Hepatic stellate cell (primary cell): ENCODE data around the gene KLHL17.
A peak's percentile ranks its signal among the peaks of the same experiment; 100 is the strongest.
"Not testable (repeated sequence)": the region's sequence is repeated elsewhere in the genome, so short reads cannot be mapped to it uniquely, and the experiment has no call there.

ENCODE experiments used
- DNase-seq: peaks from one replicate; pipeline ENCODE4 v3.0.0; 2011; ENCODE audit warnings: low spot score

Gene KLHL17

DNA sequence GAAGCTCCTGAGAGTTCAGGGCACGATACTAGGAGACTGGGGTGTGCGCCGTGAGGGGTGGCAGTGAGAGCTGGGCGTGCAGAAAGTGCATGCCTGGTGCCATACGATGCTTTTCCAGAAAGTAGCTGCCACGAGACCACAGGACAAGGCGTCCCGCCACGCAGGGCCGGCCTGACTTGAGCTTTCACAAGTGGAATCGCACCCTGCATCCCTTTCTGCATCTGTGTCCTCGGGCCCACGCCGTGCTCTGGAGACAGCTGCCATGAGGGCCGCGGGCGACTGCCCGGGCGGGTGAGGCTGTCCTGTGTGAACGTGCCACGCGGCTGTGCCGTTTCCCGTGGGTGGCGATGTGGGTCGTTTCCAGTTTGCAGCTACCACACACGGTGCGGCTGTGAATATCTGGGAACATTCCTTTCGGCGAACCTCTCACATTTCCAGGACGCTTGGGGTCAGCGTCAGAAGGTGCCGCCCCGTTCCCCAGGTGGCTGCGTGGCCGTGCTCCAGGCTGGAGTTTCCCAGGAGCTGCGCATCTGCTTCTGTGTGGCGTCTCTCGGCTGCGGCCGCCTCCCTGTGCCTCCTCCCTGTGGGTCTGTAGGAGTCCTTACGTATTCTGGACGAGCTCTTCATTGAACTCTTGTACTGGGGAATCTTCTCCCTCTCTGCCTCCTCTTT lies 22.5 kb downstream of the KLHL17 start:
- no peak for DNase-seq

DNA sequence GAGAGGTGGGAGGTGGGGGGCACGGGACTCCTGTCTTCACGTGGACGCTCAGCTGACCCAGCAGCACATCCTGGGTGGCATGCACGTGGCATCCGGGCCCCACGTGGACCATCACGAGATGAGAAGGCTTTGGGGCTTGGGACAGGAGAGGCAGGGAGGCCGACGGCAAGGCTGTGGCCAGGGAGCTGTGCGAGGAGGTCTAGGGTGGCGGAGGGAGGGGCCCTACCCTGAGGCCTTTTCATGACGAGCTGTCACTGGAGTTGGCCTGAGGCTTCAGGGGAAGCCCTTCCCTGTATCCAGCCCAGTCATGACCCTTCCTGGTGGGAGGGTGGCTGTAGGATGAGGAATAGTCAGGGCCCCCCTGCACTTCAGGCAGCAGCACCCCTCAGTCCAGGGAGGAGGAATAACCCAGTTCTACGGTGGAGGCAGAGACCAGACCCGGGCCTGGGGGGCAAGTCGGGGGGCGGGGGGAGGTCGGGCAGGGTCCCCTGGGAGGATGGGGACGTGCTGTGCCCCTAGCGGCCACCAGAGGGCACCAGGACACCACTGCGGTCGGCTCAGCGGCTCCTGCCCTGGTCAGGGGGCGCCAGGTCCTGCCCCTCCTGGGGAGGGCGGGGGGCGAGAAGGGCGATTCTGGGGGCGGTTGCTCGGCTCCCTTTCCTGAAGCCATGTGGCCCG lies 23.6 kb downstream of the KLHL17 start:
- DNase-seq = peak; percentile 78

DNA sequence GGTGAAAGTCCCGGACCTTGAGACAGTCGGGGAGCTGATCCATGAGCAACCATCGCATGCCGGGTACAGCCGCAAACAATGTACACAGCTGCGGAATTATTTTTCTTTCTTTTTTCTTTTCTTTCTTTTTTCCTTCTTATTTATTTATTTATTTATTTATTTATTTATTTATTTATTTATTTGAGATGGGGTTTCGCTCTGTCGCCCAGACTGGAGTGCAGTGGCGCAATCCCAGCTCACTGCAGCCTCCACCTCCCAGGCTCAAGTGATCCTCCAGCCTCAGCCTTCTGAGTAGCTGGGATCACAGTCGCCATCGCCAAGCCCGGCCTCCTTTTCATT lies 24.1 kb downstream of the KLHL17 start:
- DNase-seq = no peak

- DNase-seq = no peak
Observed at GRCh38 chr1:985126-985525, 24.7 kb downstream of the KLHL17 start.

DNA sequence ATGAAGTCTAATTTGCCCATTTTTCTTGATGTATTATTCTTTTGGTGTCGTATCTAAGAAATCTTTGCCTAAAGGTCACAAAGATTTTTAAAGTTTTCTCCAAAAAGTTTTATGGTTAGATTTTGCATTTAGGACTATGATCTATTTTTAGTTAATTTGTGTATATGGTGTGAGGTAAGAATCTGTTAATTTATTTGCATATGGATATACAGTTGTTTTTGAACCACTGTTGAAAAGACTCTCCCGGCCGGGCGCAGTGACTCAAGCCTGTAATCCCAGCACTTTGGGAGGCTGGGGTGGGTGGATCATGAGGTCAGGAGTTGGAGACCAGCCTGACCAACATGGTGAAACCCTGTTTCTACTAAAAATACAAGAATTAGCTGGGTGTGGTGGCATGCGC lies 27.7 kb downstream of the KLHL17 start:
- not testable (repeated sequence) for DNase-seq

DNA sequence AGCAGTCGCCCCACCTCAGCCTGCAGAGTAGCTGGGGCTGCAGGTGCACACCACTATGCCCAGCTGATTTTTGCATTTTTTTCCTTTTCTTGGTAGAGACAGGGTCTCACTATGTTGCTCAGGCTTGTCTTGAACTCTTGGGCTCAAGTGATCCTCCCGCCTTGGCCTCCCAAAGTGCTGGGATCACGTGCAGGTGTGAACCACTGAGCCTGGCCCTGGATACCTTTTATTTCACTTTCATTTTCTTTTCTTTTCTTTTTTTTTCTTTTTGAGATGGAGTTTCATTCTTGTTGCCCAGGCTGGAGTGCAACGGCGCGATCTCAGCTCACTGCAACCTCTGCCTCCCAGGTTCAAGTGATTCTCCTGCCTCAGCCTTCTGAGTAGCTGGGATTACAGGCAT lies 30.9 kb downstream of the KLHL17 start:
- DNase-seq = not testable (repeated sequence)

DNA sequence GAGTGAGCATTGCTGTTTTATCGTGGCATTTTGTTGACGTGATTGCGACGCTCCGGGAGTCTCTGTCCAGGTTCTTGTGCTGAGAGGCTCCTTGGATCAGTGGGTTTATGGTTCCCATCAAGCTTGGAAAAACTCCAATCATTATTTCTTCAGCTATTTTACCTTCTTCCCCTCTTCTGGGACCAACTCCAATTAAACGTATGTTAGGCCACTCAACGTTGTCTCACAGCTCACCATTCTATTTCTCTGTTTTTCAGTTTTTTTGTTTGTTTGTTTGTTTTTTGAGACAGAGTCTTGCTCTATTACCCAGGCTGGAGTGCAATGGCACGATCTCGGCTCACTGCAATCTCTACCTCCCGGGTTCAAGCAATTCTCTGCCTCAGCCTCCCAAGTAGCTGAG lies 31.5 kb downstream of the KLHL17 start:
- DNase-seq = no peak

DNA sequence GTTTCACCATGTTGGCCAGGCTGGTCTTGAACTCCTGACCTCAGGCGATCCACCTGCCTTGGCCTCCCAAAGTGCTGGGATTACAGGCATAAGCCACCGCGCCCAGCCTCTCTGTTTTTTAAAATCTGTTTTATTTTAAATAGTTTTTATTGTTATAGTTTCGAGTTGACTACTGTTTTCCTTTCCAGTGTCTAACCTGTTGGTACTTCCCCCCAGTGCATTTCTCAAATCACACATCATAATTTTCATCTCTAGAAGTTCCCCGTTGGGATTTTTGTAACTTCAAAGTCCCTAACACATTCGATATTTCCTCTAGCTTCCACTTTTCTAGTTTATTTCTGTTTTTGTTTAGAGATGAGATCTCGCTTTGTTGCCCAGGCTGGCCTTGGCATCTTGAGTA lies 32.0 kb downstream of the KLHL17 start:
- no peak for DNase-seq

- no peak for DNase-seq
Observed at GRCh38 chr1:993379-993995, 33.1 kb downstream of the KLHL17 start.

GRCh38 chr1:994546-994945 lies 34.2 kb downstream of the KLHL17 start:
- DNase-seq = not testable (repeated sequence)

GRCh38 chr1:995665-996633 lies 35.6 kb downstream of the KLHL17 start:
- DNase-seq = no peak

DNA sequence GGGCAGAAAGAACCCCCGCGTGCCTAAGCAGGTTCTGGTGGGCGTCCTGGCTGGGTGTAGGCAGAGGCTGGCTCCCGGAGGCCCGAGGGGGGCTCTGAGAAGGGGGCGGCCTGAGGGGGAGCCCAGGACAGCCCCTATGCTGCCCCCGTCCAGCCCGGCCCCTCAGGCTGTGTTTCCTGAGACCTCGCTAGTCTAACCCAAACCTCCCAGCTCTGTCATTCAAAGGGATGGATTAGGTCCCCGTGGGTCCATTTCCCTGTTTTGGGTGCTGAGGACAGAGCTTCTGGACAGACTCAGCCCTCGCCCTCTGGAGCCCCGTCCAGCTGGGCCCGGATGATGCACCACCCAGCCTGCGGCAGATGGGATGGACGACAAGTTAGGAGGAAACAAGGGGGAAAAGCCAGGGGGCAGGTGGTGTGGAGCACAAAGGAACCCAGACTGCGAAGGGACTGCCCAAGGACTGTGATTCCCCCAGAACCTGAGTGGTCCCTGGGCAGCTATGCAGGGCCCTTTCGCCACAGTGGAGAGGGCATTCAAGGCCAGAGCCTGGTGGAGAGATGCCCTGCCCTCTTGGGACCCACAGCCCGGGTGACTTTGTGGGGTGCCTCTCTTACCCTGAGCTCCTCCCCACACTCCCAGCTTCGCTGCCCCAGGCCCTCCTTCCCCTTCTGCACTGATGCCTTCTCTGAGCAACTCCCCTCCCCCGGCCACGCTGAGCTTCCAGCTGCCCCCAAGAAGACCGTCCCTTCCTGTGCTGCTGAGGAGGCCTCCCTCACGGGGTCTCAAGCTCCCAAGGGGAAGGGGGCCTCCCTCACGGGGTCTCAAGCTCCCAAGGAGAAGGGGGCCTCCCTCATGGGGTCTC lies 36.7 kb downstream of the KLHL17 start:
- no peak for DNase-seq

DNA sequence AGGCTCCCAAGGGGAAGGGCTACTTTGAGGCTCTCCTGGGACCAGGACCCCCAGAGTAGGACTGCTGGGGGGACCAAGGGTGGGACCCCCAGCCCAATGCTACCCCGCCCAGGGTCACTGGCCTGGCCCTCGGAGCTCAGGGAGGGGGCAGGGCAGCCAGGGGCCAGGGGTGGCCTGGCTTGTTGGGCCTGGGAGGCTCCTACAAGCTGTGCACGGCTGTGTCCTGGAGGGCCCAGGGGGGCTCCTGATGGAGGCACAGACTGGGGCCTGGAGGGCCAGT lies 37.3 kb downstream of the KLHL17 start:
- DNase-seq = no peak

- no peak for DNase-seq
Observed at GRCh38 chr1:997993-998744, 37.8 kb downstream of the KLHL17 start.

DNA sequence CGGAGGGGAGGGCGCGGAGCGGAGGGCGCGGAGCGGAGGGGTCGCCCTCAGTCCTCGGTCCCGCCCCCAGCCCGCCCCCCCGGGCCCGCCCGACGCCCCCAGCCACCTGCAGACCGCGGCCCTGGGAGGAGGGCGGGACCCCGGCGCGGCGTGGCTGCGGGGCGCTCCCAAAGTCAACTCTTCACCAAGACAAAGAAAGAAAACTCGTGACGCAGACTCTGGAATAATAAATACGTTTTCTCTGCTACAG lies 38.3 kb downstream of the KLHL17 start:
- no peak for DNase-seq

GRCh38 chr1:998995-999724 lies 38.8 kb downstream of the KLHL17 start:
- DNase-seq = peak; percentile 52

DNA sequence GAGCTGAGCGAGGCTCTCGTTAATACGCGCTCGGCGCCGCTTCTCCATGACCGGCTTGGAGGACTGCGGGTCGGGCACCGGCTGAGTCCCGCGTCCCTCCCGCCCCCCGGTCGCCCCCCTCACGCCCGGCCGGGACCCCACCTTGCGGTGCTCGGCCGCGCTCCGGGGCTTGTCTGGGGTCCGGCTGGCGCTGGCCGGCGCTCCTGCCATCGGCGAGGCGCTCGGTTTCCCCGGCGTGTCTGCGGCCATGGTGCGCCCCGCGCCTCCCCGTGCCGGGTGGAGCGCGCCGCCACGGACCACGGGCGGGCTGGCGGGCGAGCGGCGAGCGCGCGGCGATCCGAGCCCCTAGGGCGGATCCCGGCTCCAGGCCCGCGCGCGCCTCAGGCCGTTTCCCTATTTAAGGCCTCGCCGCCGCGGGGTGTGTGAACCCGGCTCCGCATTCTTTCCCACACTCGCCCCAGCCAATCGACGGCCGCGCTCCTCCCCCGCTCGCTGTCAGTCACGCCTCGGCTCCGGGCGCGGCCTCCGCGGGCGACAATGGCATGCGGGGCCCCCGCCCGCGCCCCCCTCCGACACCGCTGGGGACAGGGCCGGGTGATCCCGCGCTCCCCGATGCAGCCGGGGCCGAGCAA lies 39.5 kb downstream of the KLHL17 start, which contains the start of gene HES4:
TSS of gene HES4 (minus strand) at position 373 of the 632 bp plus-strand sequence. CDS start at position 249, 124 bp downstream.
- peak; percentile 96 for DNase-seq

GRCh38 chr1:1000357-1001056 lies 40.1 kb downstream of the KLHL17 start:
- DNase-seq = peak; percentile 97

DNA sequence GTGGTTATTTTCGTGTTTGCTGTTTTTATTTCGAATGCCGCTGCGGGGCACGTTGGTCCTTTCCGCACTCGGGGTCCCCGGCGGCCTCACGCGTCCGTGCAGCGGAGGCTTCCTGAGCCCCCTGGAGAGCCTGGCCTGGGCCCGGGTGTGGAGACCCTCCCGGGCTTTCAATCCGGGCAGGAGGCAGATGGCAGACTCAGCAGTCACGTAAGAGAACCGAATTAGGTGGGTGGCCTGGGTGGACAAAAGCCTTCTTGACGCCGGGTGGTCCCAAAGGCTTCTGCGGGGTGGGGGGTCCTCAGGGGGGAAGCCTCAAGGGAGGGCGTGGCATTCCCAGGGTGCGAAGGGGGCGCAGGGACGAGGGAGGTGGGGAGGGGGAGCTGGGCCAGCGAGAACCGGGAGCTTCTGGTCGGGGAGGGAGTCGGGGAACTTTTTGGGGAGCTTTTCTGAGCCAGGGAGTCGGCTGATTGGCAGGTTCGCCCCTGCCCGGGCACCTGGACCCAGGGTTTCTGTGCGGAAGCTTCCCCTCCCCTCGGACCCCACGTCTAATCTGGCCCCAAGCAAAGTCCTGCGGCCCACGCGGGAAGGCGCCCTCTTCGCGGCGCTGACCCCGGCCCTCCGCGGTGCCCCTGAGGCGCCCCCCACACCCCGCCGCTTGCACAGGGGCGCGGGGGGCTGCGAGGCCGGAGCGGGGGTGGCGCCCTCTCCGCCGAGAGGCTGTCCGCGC lies 40.8 kb downstream of the KLHL17 start:
- no peak for DNase-seq
